H9 (cell line): Measurements from ENCODE around the gene LRCH1. TPM values are rescaled to one million over a fixed set of nuclear protein-coding genes. Genes with fewer than 3 reads are reported as not detected.

Source experiments
- DNase-seq: peaks from one replicate; pipeline ENCODE4 v3.0.0-alpha.2; 2017
- H2AFZ ChIP-seq: one replicate; pipeline ENCODE4 v1.6.1; 2013; ENCODE audit warnings: mild to moderate bottlenecking, low read length, control low read depth, moderate library complexity
- H2AK5ac ChIP-seq: 2 replicates; pipeline ENCODE4 v1.6.1; 2013; ENCODE audit warnings: low read length, control low read depth, mixed read lengths; ENCODE audit not compliant: insufficient read length
- H2BK120ac ChIP-seq: one replicate; pipeline ENCODE4 v1.6.1; 2013; ENCODE audit warnings: low read depth, mild to moderate bottlenecking, low read length, control low read depth, inconsistent platforms; ENCODE audit not compliant: poor library complexity, severe bottlenecking
- H2BK12ac ChIP-seq: 2 replicates; pipeline ENCODE4 v1.6.1; 2013; ENCODE audit warnings: low read length, control low read depth, mixed read lengths, low read depth; ENCODE audit not compliant: insufficient read length
- H2BK15ac ChIP-seq: 2 replicates; pipeline ENCODE4 v1.6.1; 2013; ENCODE audit warnings: low read depth, low read length, control low read depth
- H2BK20ac ChIP-seq: one replicate; pipeline ENCODE4 v1.6.1; 2013; ENCODE audit warnings: low read depth, mild to moderate bottlenecking, low read length, control low read depth, inconsistent platforms; ENCODE audit not compliant: poor library complexity, severe bottlenecking
- H2BK5ac ChIP-seq: 2 replicates; pipeline ENCODE4 v1.6.1; 2013; ENCODE audit warnings: low read length, control low read depth, mixed read lengths; ENCODE audit not compliant: insufficient read length
- H3K14ac ChIP-seq: 2 replicates; pipeline ENCODE4 v1.6.1; 2013; ENCODE audit warnings: low read length, control low read depth; ENCODE audit not compliant: insufficient read depth
- H3K18ac ChIP-seq: 2 replicates; pipeline ENCODE4 v1.6.1; 2013; ENCODE audit warnings: low read depth, mild to moderate bottlenecking, mixed read lengths, low read length, control low read depth; ENCODE audit not compliant: insufficient read length
- H3K23ac ChIP-seq: 2 replicates; pipeline ENCODE4 v1.6.1; 2013; ENCODE audit warnings: low read length, control low read depth, mixed read lengths, low read depth; ENCODE audit not compliant: insufficient read length
- H3K23me2 ChIP-seq: 2 replicates; pipeline ENCODE4 v1.6.1; 2013; ENCODE audit warnings: low read depth, mild to moderate bottlenecking, mixed read lengths, low read length, control low read depth; ENCODE audit not compliant: insufficient read length, poor library complexity, severe bottlenecking
- H3K27ac ChIP-seq: 2 replicates; pipeline ENCODE4 v1.5.1; 2013; ENCODE audit warnings: low read length, control low read depth, mixed read lengths, low read depth; ENCODE audit not compliant: insufficient read length
- H3K27me3 ChIP-seq: 2 replicates; pipeline ENCODE4 v1.6.1; 2013; ENCODE audit warnings: low read length, control low read depth, inconsistent platforms; ENCODE audit not compliant: insufficient read depth
- H3K4ac ChIP-seq: 2 replicates; pipeline ENCODE4 v1.6.1; 2013; ENCODE audit warnings: low read depth, mild to moderate bottlenecking, control low read depth, inconsistent platforms, low read length, moderate library complexity
- H3K4me1 ChIP-seq: 2 replicates; pipeline ENCODE4 v1.6.1; 2013; ENCODE audit warnings: low read length, control low read depth, inconsistent platforms; ENCODE audit not compliant: insufficient read depth
- H3K4me2 ChIP-seq: 2 replicates; pipeline ENCODE4 v1.6.1; 2013; ENCODE audit warnings: low read length, control low read depth, mixed read lengths; ENCODE audit not compliant: insufficient read length, insufficient read depth
- H3K56ac ChIP-seq: 2 replicates; pipeline ENCODE4 v1.6.1; 2013; ENCODE audit warnings: low read depth, mild to moderate bottlenecking, mixed read lengths, low read length, control low read depth; ENCODE audit not compliant: insufficient read length
- H3K79me1 ChIP-seq: 2 replicates; pipeline ENCODE4 v1.6.1; 2013; ENCODE audit warnings: low read depth, mild to moderate bottlenecking, moderate library complexity, low read length, control low read depth, inconsistent platforms; ENCODE audit not compliant: insufficient read depth, poor library complexity, severe bottlenecking
- H3K79me2 ChIP-seq: 2 replicates; pipeline ENCODE4 v1.6.1; 2013; ENCODE audit warnings: low read length, control low read depth, inconsistent platforms; ENCODE audit not compliant: insufficient read depth
- H3K9ac ChIP-seq: 2 replicates; pipeline ENCODE4 v1.6.1; 2013; ENCODE audit warnings: low read length, control low read depth, mixed read lengths; ENCODE audit not compliant: insufficient read length; ENCODE audit errors: extremely low read depth
- H3K9me3 ChIP-seq: one replicate; pipeline ENCODE4 v1.6.1; 2013; ENCODE audit warnings: low read depth, low read length, inconsistent platforms; ENCODE audit not compliant: control insufficient read depth
- H3T11ph ChIP-seq: one replicate; pipeline ENCODE4 v1.6.1; 2013; ENCODE audit warnings: mild to moderate bottlenecking, low read length, control low read depth, inconsistent platforms
- H4K20me1 ChIP-seq: one replicate; pipeline ENCODE4 v1.6.1; 2013; ENCODE audit not compliant: control insufficient read depth, insufficient read length, insufficient read depth
- H4K5ac ChIP-seq: 2 replicates; pipeline ENCODE4 v1.6.1; 2013; ENCODE audit warnings: low read depth, mild to moderate bottlenecking, mixed read lengths, low read length, control low read depth; ENCODE audit not compliant: insufficient read length
- H4K8ac ChIP-seq: replicated peaks from 2 replicates; pipeline ENCODE4 v1.6.1; 2013; ENCODE audit warnings: low read length, control low read depth, mixed read lengths, low read depth; ENCODE audit not compliant: insufficient read length
- H4K91ac ChIP-seq: 2 replicates; pipeline ENCODE4 v1.6.1; 2013; ENCODE audit warnings: low read depth, mild to moderate bottlenecking, moderate library complexity, mixed read lengths, low read length, control low read depth; ENCODE audit not compliant: insufficient read length
- H3K27ac Mint-ChIP-seq, 3 experiments: 2 replicates in 2 of 3; 3 replicates in 1 of 3; pipeline ENCODE4 v1.8.0; 2020 to 2021; ENCODE audit warnings: mixed read lengths in 3 of 3, mild to moderate bottlenecking in 1 of 3, moderate library complexity in 1 of 3
- H3K27me3 Mint-ChIP-seq: 2 replicates; pipeline ENCODE4 v1.8.0; 2021; ENCODE audit warnings: low read depth, mild to moderate bottlenecking, moderate library complexity, mixed read lengths
- H3K36me3 Mint-ChIP-seq, 3 experiments: 2 replicates in 2 of 3; 3 replicates in 1 of 3; pipeline ENCODE4 v1.8.0; 2020 to 2021; ENCODE audit warnings: low read depth in 3 of 3, mixed read lengths in 3 of 3; ENCODE audit not compliant: insufficient read depth in 1 of 3
- H3K4me1 Mint-ChIP-seq, 2 experiments: 2 replicates each; pipeline ENCODE4 v1.8.0; 2020; ENCODE audit warnings: mixed read lengths in 2 of 2
- H3K4me3 Mint-ChIP-seq, 2 experiments: 2 replicates in 1 of 2; 3 replicates in 1 of 2; pipeline ENCODE4 v1.8.0; 2020 to 2021; ENCODE audit warnings: mild to moderate bottlenecking in 2 of 2, mixed read lengths in 2 of 2, moderate library complexity in 1 of 2
- H3K9me3 Mint-ChIP-seq, 2 experiments: 2 replicates in 1 of 2; 3 replicates in 1 of 2; pipeline ENCODE4 v1.8.0; 2020; ENCODE audit warnings: mild to moderate bottlenecking in 2 of 2, mixed read lengths in 2 of 2, moderate library complexity in 1 of 2
- CTCF ChIP-seq: fragments of 200-600 bp; sonication (generic); conservative IDR thresholded peaks from 3 replicates; pipeline ENCODE4 v1.8.0; 2021; ENCODE audit warnings: antibody characterized with exemption, mild to moderate bottlenecking
- WGBS: extraction: QIAGEN DNeasy Blood & Tissue Kit; methylation state at CpG from one replicate; pipeline ENCODE4 v1.1.7; 2013; ENCODE audit warnings: missing lambda C conversion rate, low lambda C conversion rate, mixed read lengths; ENCODE audit not compliant: insufficient read length; ENCODE audit errors: extremely low coverage; 5-methylcytosine and 5-hydroxymethylcytosine counted together
- total RNA-seq: library from RNA; stranded (reverse); gene quantifications from 2 replicates; pipeline ENCODE4 v1.2.1, GENCODE V29; 2021

Gene LRCH1
- total RNA-seq, 1 experiment from 2014 or later = 8.0 TPM

- Mint-ChIP-seq H3K4me3 (no peak overlapping the region), H3K36me3 (peaks cover 8 to 16% (median 14%) of the 10 kb centered on the region in 3 experiments; a peak in 5 of 7 replicates), H3K27ac (0 out of 7 replicates have a peak overlapping the region, but pooled peaks of 1 of the 3 experiments have one; percentile 25), H3K27me3 (no peaks in the 10 kb centered on the region), H3K4me1 (no peaks in the 10 kb centered on the region), H3K9me3 (no peaks in the 10 kb centered on the region; a peak in 2 of 5 replicates)
- H3K4ac ChIP-seq = no peak overlapping the region
- no peak overlapping the region for H4K8ac ChIP-seq
- no peaks in the 10 kb centered on the region for H3K79me1 ChIP-seq
- no peak for TF ChIP-seq CTCF
- H4K20me1 ChIP-seq = no peaks in the 10 kb centered on the region
- H2BK120ac ChIP-seq = no peak overlapping the region
- H3K56ac ChIP-seq = no peak overlapping the region
- no peak overlapping the region for H3K4me2 ChIP-seq
- H3K79me2 ChIP-seq = no peaks in the 10 kb centered on the region
- H3T11ph ChIP-seq = no peak overlapping the region
- no peak overlapping the region for H2BK20ac ChIP-seq
- H3K9ac ChIP-seq = no peak overlapping the region
- H4K5ac ChIP-seq = no peak overlapping the region
- H3K4me1 ChIP-seq = no peaks in the 10 kb centered on the region
- no peaks in the 10 kb centered on the region for H3K9me3 ChIP-seq
- H2AK5ac ChIP-seq = no peak overlapping the region
- H3K23ac ChIP-seq = no peak overlapping the region
- H3K14ac ChIP-seq = no peak overlapping the region
- no peak overlapping the region for H3K27ac ChIP-seq
- H2BK15ac ChIP-seq = no peak overlapping the region
- H4K91ac ChIP-seq = no peak overlapping the region
- no peak overlapping the region for H3K18ac ChIP-seq
- H2BK5ac ChIP-seq = no peak overlapping the region
- no peaks in the 10 kb centered on the region; the same call in 1 of the 2 replicates for H3K27me3 ChIP-seq
- H2AFZ ChIP-seq = no peak overlapping the region
- WGBS = no CpG with 5 or more reads among the region's 4 CpGs
- H2BK12ac ChIP-seq = no peak overlapping the region
- no peaks in the 10 kb centered on the region for H3K23me2 ChIP-seq
- DNase-seq = no peak
Observed at GRCh38 chr13:46745706-46746105, 192.7 kb downstream of the LRCH1 start.
